H9 (cell line): ENCODE results near the gene IRF2. TPM values are rescaled to one million over a fixed set of nuclear protein-coding genes. Genes with fewer than 3 reads are reported as not detected.

Experiments
- DNase-seq: peaks from one replicate; pipeline ENCODE4 v3.0.0-alpha.2; 2017
- H2AFZ ChIP-seq: one replicate; pipeline ENCODE4 v1.6.1; 2013; ENCODE audit warnings: mild to moderate bottlenecking, low read length, control low read depth, moderate library complexity
- H2AK5ac ChIP-seq: 2 replicates; pipeline ENCODE4 v1.6.1; 2013; ENCODE audit warnings: low read length, control low read depth, mixed read lengths; ENCODE audit not compliant: insufficient read length
- H2BK120ac ChIP-seq: one replicate; pipeline ENCODE4 v1.6.1; 2013; ENCODE audit warnings: low read depth, mild to moderate bottlenecking, low read length, control low read depth, inconsistent platforms; ENCODE audit not compliant: poor library complexity, severe bottlenecking
- H2BK12ac ChIP-seq: 2 replicates; pipeline ENCODE4 v1.6.1; 2013; ENCODE audit warnings: low read length, control low read depth, mixed read lengths, low read depth; ENCODE audit not compliant: insufficient read length
- H2BK15ac ChIP-seq: 2 replicates; pipeline ENCODE4 v1.6.1; 2013; ENCODE audit warnings: low read depth, low read length, control low read depth
- H2BK20ac ChIP-seq: one replicate; pipeline ENCODE4 v1.6.1; 2013; ENCODE audit warnings: low read depth, mild to moderate bottlenecking, low read length, control low read depth, inconsistent platforms; ENCODE audit not compliant: poor library complexity, severe bottlenecking
- H2BK5ac ChIP-seq: 2 replicates; pipeline ENCODE4 v1.6.1; 2013; ENCODE audit warnings: low read length, control low read depth, mixed read lengths; ENCODE audit not compliant: insufficient read length
- H3K14ac ChIP-seq: 2 replicates; pipeline ENCODE4 v1.6.1; 2013; ENCODE audit warnings: low read length, control low read depth; ENCODE audit not compliant: insufficient read depth
- H3K18ac ChIP-seq: 2 replicates; pipeline ENCODE4 v1.6.1; 2013; ENCODE audit warnings: low read depth, mild to moderate bottlenecking, mixed read lengths, low read length, control low read depth; ENCODE audit not compliant: insufficient read length
- H3K23ac ChIP-seq: 2 replicates; pipeline ENCODE4 v1.6.1; 2013; ENCODE audit warnings: low read length, control low read depth, mixed read lengths, low read depth; ENCODE audit not compliant: insufficient read length
- H3K23me2 ChIP-seq: 2 replicates; pipeline ENCODE4 v1.6.1; 2013; ENCODE audit warnings: low read depth, mild to moderate bottlenecking, mixed read lengths, low read length, control low read depth; ENCODE audit not compliant: insufficient read length, poor library complexity, severe bottlenecking
- H3K27ac ChIP-seq: 2 replicates; pipeline ENCODE4 v1.5.1; 2013; ENCODE audit warnings: low read length, control low read depth, mixed read lengths, low read depth; ENCODE audit not compliant: insufficient read length
- H3K27me3 ChIP-seq: 2 replicates; pipeline ENCODE4 v1.6.1; 2013; ENCODE audit warnings: low read length, control low read depth, inconsistent platforms; ENCODE audit not compliant: insufficient read depth
- H3K4ac ChIP-seq: 2 replicates; pipeline ENCODE4 v1.6.1; 2013; ENCODE audit warnings: low read depth, mild to moderate bottlenecking, control low read depth, inconsistent platforms, low read length, moderate library complexity
- H3K4me1 ChIP-seq: 2 replicates; pipeline ENCODE4 v1.6.1; 2013; ENCODE audit warnings: low read length, control low read depth, inconsistent platforms; ENCODE audit not compliant: insufficient read depth
- H3K4me2 ChIP-seq: 2 replicates; pipeline ENCODE4 v1.6.1; 2013; ENCODE audit warnings: low read length, control low read depth, mixed read lengths; ENCODE audit not compliant: insufficient read length, insufficient read depth
- H3K56ac ChIP-seq: 2 replicates; pipeline ENCODE4 v1.6.1; 2013; ENCODE audit warnings: low read depth, mild to moderate bottlenecking, mixed read lengths, low read length, control low read depth; ENCODE audit not compliant: insufficient read length
- H3K79me1 ChIP-seq: 2 replicates; pipeline ENCODE4 v1.6.1; 2013; ENCODE audit warnings: low read depth, mild to moderate bottlenecking, moderate library complexity, low read length, control low read depth, inconsistent platforms; ENCODE audit not compliant: insufficient read depth, poor library complexity, severe bottlenecking
- H3K79me2 ChIP-seq: 2 replicates; pipeline ENCODE4 v1.6.1; 2013; ENCODE audit warnings: low read length, control low read depth, inconsistent platforms; ENCODE audit not compliant: insufficient read depth
- H3K9ac ChIP-seq: 2 replicates; pipeline ENCODE4 v1.6.1; 2013; ENCODE audit warnings: low read length, control low read depth, mixed read lengths; ENCODE audit not compliant: insufficient read length; ENCODE audit errors: extremely low read depth
- H3K9me3 ChIP-seq: one replicate; pipeline ENCODE4 v1.6.1; 2013; ENCODE audit warnings: low read depth, low read length, inconsistent platforms; ENCODE audit not compliant: control insufficient read depth
- H3T11ph ChIP-seq: one replicate; pipeline ENCODE4 v1.6.1; 2013; ENCODE audit warnings: mild to moderate bottlenecking, low read length, control low read depth, inconsistent platforms
- H4K20me1 ChIP-seq: one replicate; pipeline ENCODE4 v1.6.1; 2013; ENCODE audit not compliant: control insufficient read depth, insufficient read length, insufficient read depth
- H4K5ac ChIP-seq: 2 replicates; pipeline ENCODE4 v1.6.1; 2013; ENCODE audit warnings: low read depth, mild to moderate bottlenecking, mixed read lengths, low read length, control low read depth; ENCODE audit not compliant: insufficient read length
- H4K8ac ChIP-seq: replicated peaks from 2 replicates; pipeline ENCODE4 v1.6.1; 2013; ENCODE audit warnings: low read length, control low read depth, mixed read lengths, low read depth; ENCODE audit not compliant: insufficient read length
- H4K91ac ChIP-seq: 2 replicates; pipeline ENCODE4 v1.6.1; 2013; ENCODE audit warnings: low read depth, mild to moderate bottlenecking, moderate library complexity, mixed read lengths, low read length, control low read depth; ENCODE audit not compliant: insufficient read length
- H3K27ac Mint-ChIP-seq, 3 experiments: 2 replicates in 2 of 3; 3 replicates in 1 of 3; pipeline ENCODE4 v1.8.0; 2020 to 2021; ENCODE audit warnings: mixed read lengths in 3 of 3, mild to moderate bottlenecking in 1 of 3, moderate library complexity in 1 of 3
- H3K27me3 Mint-ChIP-seq: 2 replicates; pipeline ENCODE4 v1.8.0; 2021; ENCODE audit warnings: low read depth, mild to moderate bottlenecking, moderate library complexity, mixed read lengths
- H3K36me3 Mint-ChIP-seq, 3 experiments: 2 replicates in 2 of 3; 3 replicates in 1 of 3; pipeline ENCODE4 v1.8.0; 2020 to 2021; ENCODE audit warnings: low read depth in 3 of 3, mixed read lengths in 3 of 3; ENCODE audit not compliant: insufficient read depth in 1 of 3
- H3K4me1 Mint-ChIP-seq, 2 experiments: 2 replicates each; pipeline ENCODE4 v1.8.0; 2020; ENCODE audit warnings: mixed read lengths in 2 of 2
- H3K4me3 Mint-ChIP-seq, 2 experiments: 2 replicates in 1 of 2; 3 replicates in 1 of 2; pipeline ENCODE4 v1.8.0; 2020 to 2021; ENCODE audit warnings: mild to moderate bottlenecking in 2 of 2, mixed read lengths in 2 of 2, moderate library complexity in 1 of 2
- H3K9me3 Mint-ChIP-seq, 2 experiments: 2 replicates in 1 of 2; 3 replicates in 1 of 2; pipeline ENCODE4 v1.8.0; 2020; ENCODE audit warnings: mild to moderate bottlenecking in 2 of 2, mixed read lengths in 2 of 2, moderate library complexity in 1 of 2
- WGBS: extraction: QIAGEN DNeasy Blood & Tissue Kit; methylation state at CpG from one replicate; pipeline ENCODE4 v1.1.7; 2013; ENCODE audit warnings: missing lambda C conversion rate, low lambda C conversion rate, mixed read lengths; ENCODE audit not compliant: insufficient read length; ENCODE audit errors: extremely low coverage; 5-methylcytosine and 5-hydroxymethylcytosine counted together
- total RNA-seq: library from RNA; stranded (reverse); gene quantifications from 2 replicates; pipeline ENCODE4 v1.2.1, GENCODE V29; 2021
- TF ChIP-seq, protein P1 (sequence below): fragments of 200-600 bp; sonication (generic); conservative IDR thresholded peaks from 3 replicates; pipeline ENCODE4 v1.8.0; 2021; ENCODE audit warnings: antibody characterized with exemption, mild to moderate bottlenecking

Gene IRF2
- total RNA-seq, 1 experiment from 2014 or later: 13.5 TPM

GRCh38 chr4:184461711-184462441, 12.5 kb downstream of the IRF2 start:
- no peak for DNase-seq

More at GRCh38 chr4:184461711-184462441, 12.5 kb downstream of the IRF2 start:
- no peaks in the 10 kb centered on the region for H3K9me3 ChIP-seq
- H2BK5ac ChIP-seq: no peak overlapping the region
- Mint-ChIP-seq H3K27me3 (no peaks in the 10 kb centered on the region), H3K27ac (peak overlapping the region; percentile 65 to 93 (median 76); a peak in 5 of 7 replicates), H3K4me3 (no peak overlapping the region; a peak in 1 of 5 replicates), H3K4me1 (peaks cover 26 to 33% of the 10 kb centered on the region in 2 experiments), H3K9me3 (no peaks in the 10 kb centered on the region), H3K36me3 (peaks cover 0 to 2% (median 0%) of the 10 kb centered on the region in 3 experiments; a peak in 1 of 7 replicates)
- no CpG with 5 or more reads among the region's 7 CpGs for WGBS
- no peak overlapping the region for H4K8ac ChIP-seq
- H3K79me1 ChIP-seq: peaks cover under 1% of the 10 kb centered on the region
- TF ChIP-seq, protein P1, sequence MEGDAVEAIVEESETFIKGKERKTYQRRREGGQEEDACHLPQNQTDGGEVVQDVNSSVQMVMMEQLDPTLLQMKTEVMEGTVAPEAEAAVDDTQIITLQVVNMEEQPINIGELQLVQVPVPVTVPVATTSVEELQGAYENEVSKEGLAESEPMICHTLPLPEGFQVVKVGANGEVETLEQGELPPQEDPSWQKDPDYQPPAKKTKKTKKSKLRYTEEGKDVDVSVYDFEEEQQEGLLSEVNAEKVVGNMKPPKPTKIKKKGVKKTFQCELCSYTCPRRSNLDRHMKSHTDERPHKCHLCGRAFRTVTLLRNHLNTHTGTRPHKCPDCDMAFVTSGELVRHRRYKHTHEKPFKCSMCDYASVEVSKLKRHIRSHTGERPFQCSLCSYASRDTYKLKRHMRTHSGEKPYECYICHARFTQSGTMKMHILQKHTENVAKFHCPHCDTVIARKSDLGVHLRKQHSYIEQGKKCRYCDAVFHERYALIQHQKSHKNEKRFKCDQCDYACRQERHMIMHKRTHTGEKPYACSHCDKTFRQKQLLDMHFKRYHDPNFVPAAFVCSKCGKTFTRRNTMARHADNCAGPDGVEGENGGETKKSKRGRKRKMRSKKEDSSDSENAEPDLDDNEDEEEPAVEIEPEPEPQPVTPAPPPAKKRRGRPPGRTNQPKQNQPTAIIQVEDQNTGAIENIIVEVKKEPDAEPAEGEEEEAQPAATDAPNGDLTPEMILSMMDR: no peak
- H2BK120ac ChIP-seq: no peak overlapping the region
- H3K79me2 ChIP-seq: peaks cover 8% of the 10 kb centered on the region; the same call in 1 of the 2 replicates
- no peaks in the 10 kb centered on the region for H3K23me2 ChIP-seq
- no peak overlapping the region for H3K4me2 ChIP-seq
- no peak overlapping the region for H3K56ac ChIP-seq
- H3K23ac ChIP-seq: no peak overlapping the region
- H2AK5ac ChIP-seq: no peak overlapping the region
- no peak overlapping the region for H2BK20ac ChIP-seq
- H4K20me1 ChIP-seq: no peaks in the 10 kb centered on the region
- H3K4me1 ChIP-seq: peaks cover 4% of the 10 kb centered on the region; the same call in 1 of the 2 replicates
- H3K14ac ChIP-seq: no peak overlapping the region
- no peak overlapping the region for H4K5ac ChIP-seq
- no peak overlapping the region for H3K9ac ChIP-seq
- H3K4ac ChIP-seq: no peak overlapping the region
- no peak overlapping the region for H4K91ac ChIP-seq
- H2BK15ac ChIP-seq: no peak overlapping the region
- H3K18ac ChIP-seq: no peak overlapping the region
- H3T11ph ChIP-seq: no peak overlapping the region
- H3K27ac ChIP-seq: no peak overlapping the region
- H3K27me3 ChIP-seq: no peaks in the 10 kb centered on the region
- no peak overlapping the region for H2BK12ac ChIP-seq
- H2AFZ ChIP-seq: no peak overlapping the region
